Activated T-helper 1 cell treated with anti-CD3 and anti-CD28 coated beads, Interleukin-12 subunit alpha, Interleukin-12 subunit beta, Interleukin-2, Interleukin-4 antibody, amounts not matched to agents 30 ng/mL and 10 ng/mL and 1 ng/mL, durations not matched to agents 14 hours and 24 hours and 36 hours (primary cell): ENCODE measurements around the gene TRIM71. TPM values are rescaled to one million over a fixed set of nuclear protein-coding genes. Genes with fewer than 3 reads are reported as not detected.
"Not testable (repeated sequence)": the region's sequence is repeated elsewhere in the genome, so short reads cannot be mapped to it uniquely, and the experiment has no call there.

ENCODE experiments used
- DNase-seq: peaks from one replicate; pipeline ENCODE4 v3.0.0; 2021; ENCODE audit warnings: low spot score
- H3K27ac Mint-ChIP-seq: one replicate; pipeline ENCODE4 v1.8.0; 2021; ENCODE audit warnings: mild to moderate bottlenecking, mixed read lengths
- H3K27me3 Mint-ChIP-seq: one replicate; pipeline ENCODE4 v1.8.0; 2022; ENCODE audit warnings: mild to moderate bottlenecking, moderate library complexity, mixed read lengths; ENCODE audit not compliant: insufficient read depth
- H3K36me3 Mint-ChIP-seq: one replicate; pipeline ENCODE4 v1.8.0; 2021; ENCODE audit warnings: low read depth, mixed read lengths
- H3K4me1 Mint-ChIP-seq: one replicate; pipeline ENCODE4 v1.8.0; 2021; ENCODE audit warnings: low read depth, mixed read lengths
- H3K4me3 Mint-ChIP-seq: one replicate; pipeline ENCODE4 v1.8.0; 2021; ENCODE audit warnings: mild to moderate bottlenecking, moderate library complexity, mixed read lengths
- H3K9me3 Mint-ChIP-seq: one replicate; pipeline ENCODE4 v1.8.0; 2021; ENCODE audit warnings: mixed read lengths
- intact Hi-C: fragments of 100-400 bp; cut with micrococcal nuclease; formaldehyde crosslinking; loops from one replicate; pipeline ENCODE4 v1.15.1; 2024
- total RNA-seq: library from RNA; stranded (reverse); gene quantifications from 2 replicates; pipeline ENCODE4 v1.2.3, GENCODE V29; 2022

Gene TRIM71
- total RNA-seq, 1 donor from 2014 or later: 0.08 TPM

- Mint-ChIP-seq H3K9me3 (no peaks in the 10 kb centered on the region), H3K27ac (no peak overlapping the region), H3K36me3 (no peaks in the 10 kb centered on the region), H3K4me1 (peaks cover 14% of the 10 kb centered on the region), H3K4me3 (no peak overlapping the region), H3K27me3 (peaks cover 4% of the 10 kb centered on the region)
- no peak for DNase-seq
- intact Hi-C loops: no loop called here
These were observed 23.5 kb downstream of the TRIM71 start for GRCh38 chr3:32841341-32841740.

DNA sequence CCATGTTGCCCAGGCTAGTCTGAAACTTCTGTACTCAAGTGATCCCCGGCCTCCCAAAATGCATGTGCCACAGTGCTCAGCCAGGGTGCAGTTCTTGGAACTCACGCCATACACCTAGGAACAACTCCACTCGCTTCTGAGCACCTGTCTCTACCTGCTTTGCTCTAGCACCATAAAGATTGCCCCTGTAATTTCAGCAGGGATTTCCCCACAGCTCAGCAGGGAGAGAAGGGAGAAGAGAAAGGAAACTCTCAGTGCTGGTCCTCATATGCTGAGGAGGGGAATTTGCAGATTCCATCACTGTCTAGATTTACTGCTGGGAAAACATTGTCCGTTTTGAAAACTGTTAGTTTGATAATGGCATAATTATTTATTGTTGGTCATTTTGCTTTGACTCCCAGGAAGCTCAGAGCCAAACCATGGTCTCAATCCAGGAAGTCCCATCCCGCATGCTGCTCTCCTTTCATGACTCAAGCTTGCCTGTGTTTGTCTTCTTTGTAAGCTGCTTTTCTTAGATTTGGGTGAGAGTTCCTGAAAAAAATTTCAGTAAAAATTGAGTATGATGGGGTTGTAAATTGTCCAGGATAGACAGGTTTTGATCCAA lies 24.2 kb downstream of the TRIM71 start:
- H3K27ac Mint-ChIP-seq: no peak overlapping the region
- H3K36me3 Mint-ChIP-seq: no peaks in the 10 kb centered on the region
- H3K27me3 Mint-ChIP-seq: peaks cover 2% of the 10 kb centered on the region
- no peaks in the 10 kb centered on the region for H3K9me3 Mint-ChIP-seq
- no peak for DNase-seq
- H3K4me3 Mint-ChIP-seq: no peak overlapping the region
- intact Hi-C loops: no loop called here
- peaks cover 14% of the 10 kb centered on the region for H3K4me1 Mint-ChIP-seq

GRCh38 chr3:32842531-32842931 lies 24.7 kb downstream of the TRIM71 start:
- H3K9me3 Mint-ChIP-seq: no peaks in the 10 kb centered on the region
- H3K36me3 Mint-ChIP-seq: no peaks in the 10 kb centered on the region
- no peak for DNase-seq
- peaks cover 2% of the 10 kb centered on the region for H3K27me3 Mint-ChIP-seq
- peaks cover 14% of the 10 kb centered on the region for H3K4me1 Mint-ChIP-seq
- H3K4me3 Mint-ChIP-seq: no peak overlapping the region
- H3K27ac Mint-ChIP-seq: no peak overlapping the region
- intact Hi-C loops: no loop called here

GRCh38 chr3:32842987-32843386 lies 25.2 kb downstream of the TRIM71 start:
- no peaks in the 10 kb centered on the region for H3K9me3 Mint-ChIP-seq
- no peak for DNase-seq
- peaks cover 14% of the 10 kb centered on the region for H3K4me1 Mint-ChIP-seq
- intact Hi-C loops: no loop called here
- peaks cover 2% of the 10 kb centered on the region for H3K27me3 Mint-ChIP-seq
- no peak overlapping the region for H3K4me3 Mint-ChIP-seq
- no peak overlapping the region for H3K27ac Mint-ChIP-seq
- no peaks in the 10 kb centered on the region for H3K36me3 Mint-ChIP-seq

- intact Hi-C loops: no loop called here
- no peak for DNase-seq
- H3K4me3 Mint-ChIP-seq: no peak overlapping the region
- peaks cover 2% of the 10 kb centered on the region for H3K27me3 Mint-ChIP-seq
- no peaks in the 10 kb centered on the region for H3K36me3 Mint-ChIP-seq
- H3K9me3 Mint-ChIP-seq: no peaks in the 10 kb centered on the region
- H3K27ac Mint-ChIP-seq: no peak overlapping the region
- H3K4me1 Mint-ChIP-seq: peaks cover 14% of the 10 kb centered on the region
These were observed 25.9 kb downstream of the TRIM71 start for GRCh38 chr3:32843510-32844321.

DNA sequence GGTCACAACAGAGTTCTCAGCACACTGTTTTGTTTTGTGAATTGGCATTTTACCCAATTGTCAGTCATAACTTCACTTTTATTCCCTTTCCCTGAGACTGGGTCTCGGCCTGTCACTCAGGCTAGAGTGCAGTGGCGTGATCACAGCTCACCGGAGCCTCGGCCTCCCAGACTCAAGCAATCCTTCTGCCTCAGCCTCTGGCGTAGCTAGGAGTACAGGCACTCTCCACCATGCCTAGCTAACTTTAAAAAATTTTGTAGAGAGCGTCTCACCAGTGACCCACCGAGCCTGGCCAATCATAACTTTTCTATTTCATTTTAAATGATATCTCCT lies 26.5 kb downstream of the TRIM71 start:
- Mint-ChIP-seq H3K4me3 (no peak overlapping the region), H3K27ac (no peak overlapping the region), H3K9me3 (no peaks in the 10 kb centered on the region), H3K36me3 (no peaks in the 10 kb centered on the region), H3K27me3 (peaks cover 2% of the 10 kb centered on the region), H3K4me1 (peaks cover 14% of the 10 kb centered on the region)
- DNase-seq: no peak
- intact Hi-C loops: no loop called here

GRCh38 chr3:32844914-32845313 lies 27.1 kb downstream of the TRIM71 start:
- peaks cover 14% of the 10 kb centered on the region for H3K4me1 Mint-ChIP-seq
- intact Hi-C loops: no loop called here
- H3K9me3 Mint-ChIP-seq: no peaks in the 10 kb centered on the region
- H3K4me3 Mint-ChIP-seq: no peak overlapping the region
- no peak overlapping the region for H3K27ac Mint-ChIP-seq
- H3K36me3 Mint-ChIP-seq: no peaks in the 10 kb centered on the region
- no peaks in the 10 kb centered on the region for H3K27me3 Mint-ChIP-seq
- DNase-seq: no peak

GRCh38 chr3:32845546-32845945 lies 27.7 kb downstream of the TRIM71 start:
- H3K9me3 Mint-ChIP-seq, DNase-seq, H3K36me3 Mint-ChIP-seq, H3K27me3 Mint-ChIP-seq, H3K4me3 Mint-ChIP-seq, intact Hi-C loops, H3K27ac Mint-ChIP-seq: not testable (repeated sequence)
- peaks cover 14% of the 10 kb centered on the region for H3K4me1 Mint-ChIP-seq

DNA sequence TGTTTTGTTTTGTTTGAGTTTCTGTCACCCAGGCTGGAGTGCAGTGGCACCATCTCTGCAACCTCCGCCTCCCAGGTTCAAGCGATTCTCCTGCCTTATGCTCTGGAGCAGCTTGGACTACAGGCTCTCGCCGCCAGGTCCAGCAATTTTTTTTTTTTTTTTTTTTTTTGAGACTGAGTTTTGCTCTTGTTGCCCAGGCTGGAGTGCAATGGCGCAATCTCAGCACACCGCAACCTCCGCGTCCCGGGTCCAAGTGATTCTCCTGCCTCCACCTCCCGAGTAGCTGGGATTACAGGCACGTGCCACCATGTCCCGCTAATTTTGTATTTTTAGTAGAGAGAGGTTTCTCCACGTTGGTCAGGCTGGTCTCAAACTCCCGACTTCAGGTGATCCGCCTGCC lies 29.2 kb downstream of the TRIM71 start:
- H3K4me1 Mint-ChIP-seq: peaks cover 11% of the 10 kb centered on the region
- H3K27ac Mint-ChIP-seq, intact Hi-C loops, H3K9me3 Mint-ChIP-seq, H3K4me3 Mint-ChIP-seq, H3K27me3 Mint-ChIP-seq, DNase-seq, H3K36me3 Mint-ChIP-seq: not testable (repeated sequence)

DNA sequence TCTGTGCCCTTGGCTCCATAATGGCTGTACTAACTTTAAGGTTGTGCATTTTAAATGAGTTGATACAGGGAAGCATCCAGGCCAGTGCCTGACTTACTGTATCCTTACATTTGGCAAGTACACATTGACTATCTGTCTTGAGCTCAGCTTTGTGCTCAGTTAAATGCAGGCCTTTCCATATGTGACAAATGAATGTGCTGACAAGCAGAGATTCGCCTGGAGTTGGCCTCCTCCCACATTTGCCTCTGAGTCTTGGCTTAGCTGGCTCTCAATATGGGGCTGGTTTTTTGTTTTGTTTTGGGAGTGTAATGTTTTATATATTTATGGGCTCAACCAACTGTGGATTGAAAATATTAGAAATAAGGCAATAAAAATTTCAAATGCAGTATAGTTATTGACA lies 29.7 kb downstream of the TRIM71 start:
- intact Hi-C loops: no loop called here
- H3K27ac Mint-ChIP-seq: no peak overlapping the region
- no peaks in the 10 kb centered on the region for H3K36me3 Mint-ChIP-seq
- H3K27me3 Mint-ChIP-seq: peaks cover 10% of the 10 kb centered on the region
- no peak overlapping the region for H3K4me3 Mint-ChIP-seq
- no peaks in the 10 kb centered on the region for H3K9me3 Mint-ChIP-seq
- peaks cover 6% of the 10 kb centered on the region for H3K4me1 Mint-ChIP-seq
- DNase-seq: no peak

DNA sequence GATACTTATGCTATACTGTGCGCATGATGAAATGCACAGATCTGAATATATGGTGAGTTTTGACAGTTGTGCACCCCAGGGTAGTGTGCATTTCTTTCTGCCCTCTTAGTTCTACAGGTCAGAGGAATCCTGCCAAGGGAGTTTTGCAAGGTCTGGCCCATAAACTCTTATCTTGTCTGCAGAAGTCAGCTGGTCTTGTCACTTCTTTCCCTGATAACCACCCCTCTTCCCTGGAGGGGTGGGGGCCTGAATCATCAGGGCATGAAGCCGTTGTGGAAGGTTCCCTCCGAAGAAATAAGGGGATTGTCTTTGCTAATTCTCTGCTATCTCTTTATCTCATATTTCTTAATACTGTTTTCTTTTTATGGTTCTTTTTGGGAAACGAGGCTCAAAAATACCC lies 30.4 kb downstream of the TRIM71 start:
- no peak for DNase-seq
- intact Hi-C loops: no loop called here
- Mint-ChIP-seq H3K4me3 (no peak overlapping the region), H3K36me3 (no peaks in the 10 kb centered on the region), H3K9me3 (no peaks in the 10 kb centered on the region), H3K4me1 (no peaks in the 10 kb centered on the region), H3K27me3 (peaks cover 13% of the 10 kb centered on the region), H3K27ac (no peak overlapping the region)

DNA sequence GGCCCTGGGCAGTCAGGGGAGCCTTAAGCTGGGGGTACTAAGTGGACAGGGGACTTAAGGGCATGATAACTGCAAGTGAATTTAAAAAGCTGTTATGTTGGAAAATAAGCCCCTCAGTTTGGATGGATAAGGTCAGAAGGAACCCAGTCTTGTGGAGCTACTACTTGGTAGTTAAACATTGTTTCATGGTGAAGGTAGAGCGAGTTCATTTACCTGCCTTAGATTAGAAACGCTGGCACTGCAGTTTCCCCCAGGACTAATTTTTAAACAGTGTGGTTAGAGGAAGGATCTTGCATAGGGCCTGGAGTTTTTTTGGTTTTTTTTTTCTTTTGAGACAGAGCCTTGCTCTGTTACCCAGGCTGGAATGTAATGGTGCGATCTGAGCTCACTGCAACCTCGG lies 31.2 kb downstream of the TRIM71 start:
- intact Hi-C loops: no loop called here
- no peaks in the 10 kb centered on the region for H3K9me3 Mint-ChIP-seq
- no peaks in the 10 kb centered on the region for H3K4me1 Mint-ChIP-seq
- DNase-seq: no peak
- H3K27ac Mint-ChIP-seq: no peak overlapping the region
- no peak overlapping the region for H3K4me3 Mint-ChIP-seq
- no peaks in the 10 kb centered on the region for H3K36me3 Mint-ChIP-seq
- peaks cover 15% of the 10 kb centered on the region for H3K27me3 Mint-ChIP-seq

GRCh38 chr3:32850226-32850625 lies 32.4 kb downstream of the TRIM71 start:
- intact Hi-C loops: no loop called here
- Mint-ChIP-seq H3K27me3 (peaks cover 16% of the 10 kb centered on the region), H3K4me1 (no peaks in the 10 kb centered on the region), H3K4me3 (no peak overlapping the region), H3K27ac (no peak overlapping the region), H3K36me3 (no peaks in the 10 kb centered on the region), H3K9me3 (no peaks in the 10 kb centered on the region)
- DNase-seq: no peak
